PFSK-1 (cell line): Measurements from ENCODE around the gene ARPIN.

Experiments
- POLR2AphosphoS5 ChIP-seq: IDR thresholded peaks from 2 replicates; pipeline ENCODE4 v1.6.1; 2012; ENCODE audit warnings: low read depth, mild to moderate bottlenecking, control low read depth, low read length, moderate library complexity
- REST ChIP-seq, 2 experiments: IDR thresholded peaks; 2 replicates each; pipeline versions ENCODE4 v1.6.1 to v1.8.0; 2011 to 2012; ENCODE audit warnings: low read depth in 2 of 2, low read length in 2 of 2, control low read depth in 1 of 2, inconsistent platforms in 1 of 2, mild to moderate bottlenecking in 1 of 2, moderate library complexity in 1 of 2; ENCODE audit not compliant: insufficient read depth in 1 of 2
- SIN3A ChIP-seq: IDR thresholded peaks from 2 replicates; pipeline ENCODE4 v1.6.1; 2012; ENCODE audit warnings: mild to moderate bottlenecking, low read length, moderate library complexity, borderline replicate concordance; ENCODE audit not compliant: insufficient read depth
- TAF1 ChIP-seq: IDR thresholded peaks from 2 replicates; pipeline ENCODE4 v1.6.1; 2012; ENCODE audit warnings: low read length, control low read depth, borderline replicate concordance; ENCODE audit not compliant: insufficient read depth

- TF ChIP-seq POLR2AphosphoS5 (no peak), TAF1 (no peak), SIN3A (no peak), REST (IDR thresholded peaks at IDR 0.05; ENCODE audit: insufficient read depth in 1 of 2, low read depth in 2 of 2, low read length in 2 of 2) (no peak)
These were observed 52.3 kb downstream of the ARPIN start for GRCh38 chr15:89860431-89860830.
